Body of pancreas (tissue), 4 donors: ENCODE data around the gene BANP. TPM values are rescaled to one million over a fixed set of nuclear protein-coding genes. Genes with fewer than 3 reads are reported as not detected.

Experiments used
- ATAC-seq: fragments of 150-250 bp; one replicate; pipeline ENCODE4 v1.9.1; 2016
- DNase-seq, 4 donors: peaks; one replicate each; pipeline ENCODE4 v3.0.0-alpha.2; 2019
- H3K27ac ChIP-seq, 4 donors: fragments of 200-600 bp; sonication (generic); 1 replicate in 3 of 4; 2 replicates in 1 of 4; pipeline versions ENCODE4 v1.5.1 to v1.6.1; 2016 to 2019; ENCODE audit warnings: mild to moderate bottlenecking in 1 of 4, mixed read lengths in 1 of 4, moderate library complexity in 1 of 4
- H3K27me3 ChIP-seq, 2 donors: fragments of 200-600 bp; sonication (generic); one replicate each; pipeline ENCODE4 v1.6.0; 2016; ENCODE audit warnings: mild to moderate bottlenecking in 1 of 2
- H3K36me3 ChIP-seq, 2 donors: fragments of 200-600 bp; sonication (generic); replicated peaks in 1 of 2; 2 replicates each; pipeline ENCODE4 v1.5.1; 2016; ENCODE audit warnings: low read depth in 2 of 2; ENCODE audit not compliant: insufficient read depth in 1 of 2
- H3K4me1 ChIP-seq: fragments of 200-600 bp; sonication (generic); one replicate; pipeline ENCODE4 v1.6.0; 2016
- H3K4me3 ChIP-seq, 2 donors: fragments of 200-600 bp; sonication (generic); 1 replicate in 1 of 2; 2 replicates in 1 of 2; pipeline ENCODE4 v1.5.1; 2016 to 2019
- H3K9me3 ChIP-seq, 3 donors: fragments of 200-600 bp; sonication (generic); 1 replicate in 2 of 3; 2 replicates in 1 of 3; pipeline ENCODE4 v1.5.1; 2016
- POLR2A ChIP-seq, 3 donors: fragments of 450-650 bp; IDR thresholded peaks; one replicate each; pipeline ENCODE4 v1.6.1; 2016; ENCODE audit warnings: antibody characterized with exemption in 3 of 3, mild to moderate bottlenecking in 2 of 3
- WGBS, 2 donors: methylation state at CpG; one replicate each; pipeline ENCODE4 v1.1.5; 2017; 5-methylcytosine and 5-hydroxymethylcytosine counted together
- intact Hi-C: fragments of 100-400 bp; cut with DNase I; formaldehyde crosslinking; loops from one replicate; pipeline ENCODE4 v1.15.1; 2023
- total RNA-seq, 2 donors: library from RNA; depleted of rRNA; stranded (reverse); fragments of >200 nt; gene quantifications; one replicate each; pipeline ENCODE4 v1.1.0, GENCODE V29; 2016
- TF ChIP-seq, protein P1 (sequence below), 7 experiments: fragments of 450-650 bp in 4 of 7; fragments of 200-600 bp in 3 of 7; sonication (generic) in 3 of 7; IDR thresholded peaks; one replicate each; pipeline ENCODE4 v1.5.1; 2016 to 2019; ENCODE audit warnings: antibody characterized with exemption in 7 of 7

BANP gene
- total RNA-seq, 2 donors from 2014 or later, result 19.1 to 20.2 TPM

DNA sequence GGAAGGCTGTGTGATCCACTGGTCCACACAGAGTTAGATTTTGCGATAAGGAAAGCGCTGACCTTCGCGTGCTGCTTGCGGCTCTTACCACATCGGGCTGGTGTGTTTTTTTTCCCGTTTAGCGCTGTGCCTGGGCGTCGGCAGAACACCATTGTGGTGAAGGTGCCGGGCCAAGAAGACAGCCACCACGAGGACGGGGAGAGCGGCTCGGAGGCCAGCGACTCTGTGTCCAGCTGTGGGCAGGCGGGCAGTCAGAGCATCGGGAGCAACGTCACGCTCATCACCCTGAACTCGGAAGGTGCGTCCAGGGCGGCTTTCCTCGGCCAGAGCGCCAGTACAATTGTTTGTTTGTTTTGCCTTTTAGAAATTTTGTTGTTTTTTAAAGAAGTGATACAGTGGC lies 54.7 kb downstream of the BANP start:
- ATAC-seq, result no peak
- no peak overlapping the region for H3K4me3 ChIP-seq
- intact Hi-C loops, result no loop called here
- no peak overlapping the region for H3K27ac ChIP-seq
- H3K36me3 ChIP-seq, result peaks cover 3 to 5% of the 10 kb centered on the region in 2 donors
- H3K4me1 ChIP-seq, result no peaks in the 10 kb centered on the region
- WGBS, 2 donors, result 92 to 95% methylated on average over 24 to 25 of the region's 25 CpGs
- no peak for TF ChIP-seq POLR2A (IDR thresholded peaks at IDR 0.05)
- TF ChIP-seq, protein P1, sequence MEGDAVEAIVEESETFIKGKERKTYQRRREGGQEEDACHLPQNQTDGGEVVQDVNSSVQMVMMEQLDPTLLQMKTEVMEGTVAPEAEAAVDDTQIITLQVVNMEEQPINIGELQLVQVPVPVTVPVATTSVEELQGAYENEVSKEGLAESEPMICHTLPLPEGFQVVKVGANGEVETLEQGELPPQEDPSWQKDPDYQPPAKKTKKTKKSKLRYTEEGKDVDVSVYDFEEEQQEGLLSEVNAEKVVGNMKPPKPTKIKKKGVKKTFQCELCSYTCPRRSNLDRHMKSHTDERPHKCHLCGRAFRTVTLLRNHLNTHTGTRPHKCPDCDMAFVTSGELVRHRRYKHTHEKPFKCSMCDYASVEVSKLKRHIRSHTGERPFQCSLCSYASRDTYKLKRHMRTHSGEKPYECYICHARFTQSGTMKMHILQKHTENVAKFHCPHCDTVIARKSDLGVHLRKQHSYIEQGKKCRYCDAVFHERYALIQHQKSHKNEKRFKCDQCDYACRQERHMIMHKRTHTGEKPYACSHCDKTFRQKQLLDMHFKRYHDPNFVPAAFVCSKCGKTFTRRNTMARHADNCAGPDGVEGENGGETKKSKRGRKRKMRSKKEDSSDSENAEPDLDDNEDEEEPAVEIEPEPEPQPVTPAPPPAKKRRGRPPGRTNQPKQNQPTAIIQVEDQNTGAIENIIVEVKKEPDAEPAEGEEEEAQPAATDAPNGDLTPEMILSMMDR (IDR thresholded peaks at IDR 0.05), result no peak
- no peaks in the 10 kb centered on the region for H3K27me3 ChIP-seq
- no peaks in the 10 kb centered on the region for H3K9me3 ChIP-seq
- no peak for DNase-seq

DNA sequence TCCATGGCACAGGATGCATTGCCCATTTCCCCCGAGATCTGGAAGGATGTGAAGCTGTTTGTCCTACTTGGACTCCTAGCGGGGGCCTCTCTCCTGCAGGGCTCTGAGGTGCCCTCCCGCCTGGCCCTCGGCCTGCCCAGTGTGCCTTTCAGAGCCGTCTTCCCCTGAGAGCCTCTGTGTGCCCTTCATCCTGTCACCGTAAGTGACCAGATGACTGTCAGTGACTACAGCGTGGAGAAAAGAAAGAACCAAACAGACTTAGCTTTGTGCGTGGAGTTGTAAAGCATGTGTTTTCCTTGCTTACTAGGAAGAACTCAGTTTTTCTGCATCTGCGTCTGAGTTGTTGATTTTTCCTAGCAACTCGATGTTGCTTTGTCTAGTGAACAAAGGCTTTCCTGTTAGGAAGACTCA lies 56.1 kb downstream of the BANP start:
- ATAC-seq (no peak), DNase-seq (no peak)
- intact Hi-C loops, result no loop called here
- TF ChIP-seq, protein P1 (IDR thresholded peaks at IDR 0.05), result no peak
- no peak for TF ChIP-seq POLR2A (IDR thresholded peaks at IDR 0.05)
- peaks cover 3 to 5% of the 10 kb centered on the region in 2 donors for H3K36me3 ChIP-seq
- no peak overlapping the region for H3K27ac ChIP-seq
- 88 to 92% methylated on average over 10 of the region's 10 CpGs for WGBS, 2 donors
- H3K4me3 ChIP-seq, result no peak overlapping the region
- H3K9me3 ChIP-seq, result no peaks in the 10 kb centered on the region
- no peaks in the 10 kb centered on the region for H3K27me3 ChIP-seq
- no peaks in the 10 kb centered on the region for H3K4me1 ChIP-seq

DNA sequence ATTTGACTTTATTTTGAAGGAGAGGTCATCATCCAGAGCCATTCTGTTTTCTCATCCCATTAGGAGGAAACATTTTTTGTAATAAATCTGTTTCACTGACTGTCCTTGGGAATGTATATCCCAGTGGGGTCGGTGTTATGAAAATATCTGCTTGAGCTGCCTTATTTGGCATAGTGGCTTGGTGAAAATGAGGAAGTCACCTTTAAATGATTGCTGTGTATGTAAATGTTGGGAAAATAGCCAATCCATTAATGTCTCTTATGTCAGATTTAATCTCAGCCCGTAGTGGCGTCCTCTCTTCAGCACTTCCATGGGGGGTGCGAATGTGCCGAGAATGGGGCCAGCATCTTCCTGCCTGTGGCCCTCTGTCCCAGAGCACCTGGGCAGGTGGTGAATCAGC lies 57.6 kb downstream of the BANP start:
- intact Hi-C loops, result no loop called here
- Histone ChIP-seq H3K9me3 (no peaks in the 10 kb centered on the region), H3K4me1 (no peaks in the 10 kb centered on the region), H3K27me3 (no peaks in the 10 kb centered on the region), H3K4me3 (no peak overlapping the region), H3K27ac (no peak overlapping the region), H3K36me3 (peaks cover 3 to 5% of the 10 kb centered on the region in 2 donors)
- ATAC-seq, result no peak
- TF ChIP-seq, protein P1 (IDR thresholded peaks at IDR 0.05), result no peak
- no peak for DNase-seq
- WGBS, 2 donors, result 65 to 82% methylated on average over 5 of the region's 5 CpGs

DNA sequence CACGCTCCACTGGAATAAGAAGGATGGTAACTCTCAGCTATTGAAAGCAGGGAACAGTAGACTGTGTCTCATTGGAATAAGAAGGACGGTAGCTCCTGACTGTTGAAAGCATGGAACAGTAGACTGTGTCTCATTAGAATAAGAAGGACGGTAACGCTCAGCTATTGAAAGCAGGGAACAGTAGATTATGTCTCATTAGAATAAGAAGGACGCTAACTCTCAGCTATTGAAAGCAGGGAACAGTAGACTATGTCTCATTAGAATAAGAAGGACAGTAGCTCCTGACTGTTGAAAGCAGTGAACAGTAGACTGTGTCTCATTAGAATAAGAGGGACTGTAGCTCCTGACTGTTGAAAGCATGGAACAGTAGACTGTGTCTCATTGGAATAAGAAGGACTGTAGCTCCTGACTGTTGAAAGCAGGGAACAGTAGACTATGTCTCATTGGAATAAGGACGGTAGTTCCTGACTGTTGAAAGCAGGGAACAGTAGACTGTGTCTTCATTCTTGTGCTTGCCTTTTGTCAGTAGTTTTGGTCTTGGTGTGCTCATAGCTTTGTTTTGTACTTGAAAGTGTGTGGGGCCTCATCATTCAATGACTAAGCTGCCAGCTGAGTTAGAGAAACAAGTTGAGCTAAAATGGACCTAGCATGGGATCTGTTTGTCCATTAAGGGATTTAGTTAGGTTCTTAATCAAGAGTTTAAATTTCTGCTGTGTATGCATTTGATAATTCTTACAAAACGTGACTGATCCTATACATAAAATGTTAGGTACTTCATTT lies 58.5 kb downstream of the BANP start:
- Histone ChIP-seq H3K9me3 (no peaks in the 10 kb centered on the region), H3K4me1 (no peaks in the 10 kb centered on the region), H3K4me3 (no peak overlapping the region), H3K27me3 (no peaks in the 10 kb centered on the region), H3K27ac (no peak overlapping the region), H3K36me3 (peaks cover 3 to 5% of the 10 kb centered on the region in 2 donors)
- no peak for ATAC-seq
- TF ChIP-seq POLR2A (IDR thresholded peaks at IDR 0.05), result no peak
- TF ChIP-seq, protein P1 (IDR thresholded peaks at IDR 0.05), result no peak
- DNase-seq, result no peak
- intact Hi-C loops, result no loop called here
- WGBS, 2 donors, result 86 to 88% methylated on average over 7 of the region's 7 CpGs
